ENCODE results near the gene SARDH.

Gene SARDH

GRCh38 chr9:133784731-133785561, 46.8 kb upstream of the SARDH start:
- Histone ChIP-seq H2AFZ (ENCODE audit: low read length) (no peak overlapping the region), H3K79me2 (ENCODE audit: insufficient read depth, low read length) (no peaks in the 10 kb centered on the region), H3K4me2 (ENCODE audit: low read depth, low read length, poor library complexity, severe bottlenecking) (no peak overlapping the region), H3K4me1 (ENCODE audit: insufficient read depth, low read length, poor library complexity, severe bottlenecking) (peaks cover 27% of the 10 kb centered on the region), H3K4me3 (ENCODE audit: low read length, poor library complexity, severe bottlenecking) (no peak overlapping the region), H3F3A (ENCODE audit: low read depth) (0 out of 2 replicates have a peak, but pooled peaks cover 2% of the 10 kb centered on the region), H3K9ac (ENCODE audit: low read depth, low read length, poor library complexity, severe bottlenecking) (no peak overlapping the region), H4K20me1 (ENCODE audit: insufficient read depth, low read length, poor library complexity, severe bottlenecking) (no peaks in the 10 kb centered on the region), H3K9me3 (ENCODE audit: insufficient read depth, low read depth, low read length) (no peaks in the 10 kb centered on the region), H3K9me2 (replicated peaks; ENCODE audit: low read depth, low read length) (no peaks in the 10 kb centered on the region), H3K36me3 (ENCODE audit: insufficient read depth, low read length) (no peaks in the 10 kb centered on the region), H3K27me3 (ENCODE audit: insufficient read depth, low read length, poor library complexity, severe bottlenecking) (no peaks in the 10 kb centered on the region)
- TF ChIP-seq EZH2phosphoT487 (IDR thresholded peaks at IDR 0.05; ENCODE audit: borderline replicate concordance) = no peak
- TF ChIP-seq, protein P1, sequence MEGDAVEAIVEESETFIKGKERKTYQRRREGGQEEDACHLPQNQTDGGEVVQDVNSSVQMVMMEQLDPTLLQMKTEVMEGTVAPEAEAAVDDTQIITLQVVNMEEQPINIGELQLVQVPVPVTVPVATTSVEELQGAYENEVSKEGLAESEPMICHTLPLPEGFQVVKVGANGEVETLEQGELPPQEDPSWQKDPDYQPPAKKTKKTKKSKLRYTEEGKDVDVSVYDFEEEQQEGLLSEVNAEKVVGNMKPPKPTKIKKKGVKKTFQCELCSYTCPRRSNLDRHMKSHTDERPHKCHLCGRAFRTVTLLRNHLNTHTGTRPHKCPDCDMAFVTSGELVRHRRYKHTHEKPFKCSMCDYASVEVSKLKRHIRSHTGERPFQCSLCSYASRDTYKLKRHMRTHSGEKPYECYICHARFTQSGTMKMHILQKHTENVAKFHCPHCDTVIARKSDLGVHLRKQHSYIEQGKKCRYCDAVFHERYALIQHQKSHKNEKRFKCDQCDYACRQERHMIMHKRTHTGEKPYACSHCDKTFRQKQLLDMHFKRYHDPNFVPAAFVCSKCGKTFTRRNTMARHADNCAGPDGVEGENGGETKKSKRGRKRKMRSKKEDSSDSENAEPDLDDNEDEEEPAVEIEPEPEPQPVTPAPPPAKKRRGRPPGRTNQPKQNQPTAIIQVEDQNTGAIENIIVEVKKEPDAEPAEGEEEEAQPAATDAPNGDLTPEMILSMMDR (conservative IDR thresholded peaks at IDR 0.05; ENCODE audit: low read length) = no peak

- Histone ChIP-seq H3K9me2 (replicated peaks; ENCODE audit: low read depth, low read length) (no peaks in the 10 kb centered on the region), H3K79me2 (ENCODE audit: insufficient read depth, low read length) (no peaks in the 10 kb centered on the region), H4K20me1 (ENCODE audit: insufficient read depth, low read length, poor library complexity, severe bottlenecking) (no peaks in the 10 kb centered on the region), H3K4me1 (ENCODE audit: insufficient read depth, low read length, poor library complexity, severe bottlenecking) (peaks cover 12% of the 10 kb centered on the region), H3K4me3 (ENCODE audit: low read length, poor library complexity, severe bottlenecking) (no peak overlapping the region), H3K9me3 (ENCODE audit: insufficient read depth, low read depth, low read length) (no peaks in the 10 kb centered on the region), H3K4me2 (ENCODE audit: low read depth, low read length, poor library complexity, severe bottlenecking) (no peak overlapping the region), H2AFZ (ENCODE audit: low read length) (no peak overlapping the region), H3K9ac (ENCODE audit: low read depth, low read length, poor library complexity, severe bottlenecking) (no peak overlapping the region), H3K36me3 (ENCODE audit: insufficient read depth, low read length) (no peaks in the 10 kb centered on the region), H3F3A (ENCODE audit: low read depth) (no peaks in the 10 kb centered on the region), H3K27me3 (ENCODE audit: insufficient read depth, low read length, poor library complexity, severe bottlenecking) (no peaks in the 10 kb centered on the region)
- TF ChIP-seq, protein P1 (conservative IDR thresholded peaks at IDR 0.05; ENCODE audit: low read length) = 0 out of 2 replicates have a peak, but pooled peaks have one; percentile 17
- TF ChIP-seq EZH2phosphoT487 (IDR thresholded peaks at IDR 0.05; ENCODE audit: borderline replicate concordance) = no peak
These were observed 45.2 kb upstream of the SARDH start for GRCh38 chr9:133783331-133783731.

- H3K4me3 ChIP-seq (ENCODE audit: low read length, poor library complexity, severe bottlenecking) = no peak overlapping the region
- H3K4me2 ChIP-seq (ENCODE audit: low read depth, low read length, poor library complexity, severe bottlenecking) = no peak overlapping the region
- H3K9me2 ChIP-seq (replicated peaks; ENCODE audit: low read depth, low read length) = no peaks in the 10 kb centered on the region
- no peaks in the 10 kb centered on the region for H3K36me3 ChIP-seq (ENCODE audit: insufficient read depth, low read length)
- no peaks in the 10 kb centered on the region for H4K20me1 ChIP-seq (ENCODE audit: insufficient read depth, low read length, poor library complexity, severe bottlenecking)
- no peak overlapping the region for H2AFZ ChIP-seq (ENCODE audit: low read length)
- TF ChIP-seq EZH2phosphoT487 (IDR thresholded peaks at IDR 0.05; ENCODE audit: borderline replicate concordance) = no peak
- TF ChIP-seq, protein P1 (conservative IDR thresholded peaks at IDR 0.05; ENCODE audit: low read length) = peak; percentile 93
- no peaks in the 10 kb centered on the region for H3K9me3 ChIP-seq (ENCODE audit: insufficient read depth, low read depth, low read length)
- H3K79me2 ChIP-seq (ENCODE audit: insufficient read depth, low read length) = no peaks in the 10 kb centered on the region
- no peaks in the 10 kb centered on the region for H3F3A ChIP-seq (ENCODE audit: low read depth)
- H3K27me3 ChIP-seq (ENCODE audit: insufficient read depth, low read length, poor library complexity, severe bottlenecking) = no peaks in the 10 kb centered on the region
- H3K9ac ChIP-seq (ENCODE audit: low read depth, low read length, poor library complexity, severe bottlenecking) = no peak overlapping the region
- H3K4me1 ChIP-seq (ENCODE audit: insufficient read depth, low read length, poor library complexity, severe bottlenecking) = peaks cover 5% of the 10 kb centered on the region
These were observed 44.3 kb upstream of the SARDH start for GRCh38 chr9:133782157-133783130.
